WTC11 (cell line): ENCODE results near the gene WDR7.

Experiments
- ATF2 ChIP-seq: sonication (generic); formaldehyde crosslinking; IDR thresholded peaks from 2 replicates; pipeline ENCODE4 v1.8.1; 2022; ENCODE audit warnings: low read depth, missing genetic modification reagents, borderline replicate concordance
- ATF3 ChIP-seq: sonication (generic); formaldehyde crosslinking; conservative IDR thresholded peaks from 2 replicates; pipeline ENCODE4 v1.8.1; 2022; ENCODE audit warnings: mild to moderate bottlenecking, missing genetic modification reagents
- CREM ChIP-seq: sonication (generic); formaldehyde crosslinking; IDR thresholded peaks from 2 replicates; pipeline ENCODE4 v1.8.1; 2022; ENCODE audit warnings: mild to moderate bottlenecking, missing genetic modification reagents, moderate library complexity
- ESRRA ChIP-seq: sonication (generic); formaldehyde crosslinking; IDR thresholded peaks from 2 replicates; pipeline ENCODE4 v1.8.1; 2022; ENCODE audit warnings: mild to moderate bottlenecking, missing genetic modification reagents, borderline replicate concordance
- JUN ChIP-seq: sonication (generic); formaldehyde crosslinking; IDR thresholded peaks from 2 replicates; pipeline ENCODE4 v1.8.0; 2023; ENCODE audit warnings: mild to moderate bottlenecking, missing genetic modification reagents
- MYBL2 ChIP-seq: sonication (generic); formaldehyde crosslinking; IDR thresholded peaks from 2 replicates; pipeline ENCODE4 v1.8.1; 2023; ENCODE audit warnings: mild to moderate bottlenecking, moderate library complexity, missing genetic modification reagents
- NFE2L1 ChIP-seq: sonication (generic); formaldehyde crosslinking; IDR thresholded peaks from 2 replicates; pipeline ENCODE4 v1.8.1; 2023; ENCODE audit warnings: missing genetic modification reagents
- PRDM15 ChIP-seq: sonication (generic); formaldehyde crosslinking; IDR thresholded peaks from 2 replicates; pipeline ENCODE4 v1.8.0; 2022; ENCODE audit warnings: missing genetic modification reagents
- STAT6 ChIP-seq: sonication (generic); formaldehyde crosslinking; conservative IDR thresholded peaks from 2 replicates; pipeline ENCODE4 v1.8.1; 2023; ENCODE audit warnings: mild to moderate bottlenecking, low read depth, missing genetic modification reagents, moderate library complexity
- TEAD4 ChIP-seq: sonication (generic); formaldehyde crosslinking; IDR thresholded peaks from 2 replicates; pipeline ENCODE4 v1.8.0; 2022; ENCODE audit warnings: mild to moderate bottlenecking, missing genetic modification reagents
- TP53 ChIP-seq: sonication (generic); formaldehyde crosslinking; IDR thresholded peaks from 2 replicates; pipeline ENCODE4 v1.8.1; 2023; ENCODE audit warnings: mild to moderate bottlenecking, missing genetic modification reagents
- TF ChIP-seq, protein P1 (sequence below): fragments of 200-600 bp; IDR thresholded peaks from 2 replicates; pipeline ENCODE4 v1.8.0; 2022; ENCODE audit warnings: antibody characterized with exemption
- TF ChIP-seq, protein P2 (sequence below): sonication (generic); formaldehyde crosslinking; IDR thresholded peaks from 2 replicates; pipeline ENCODE4 v1.8.1; 2023; ENCODE audit warnings: mild to moderate bottlenecking, missing genetic modification reagents, moderate library complexity
- TF ChIP-seq, protein P3 (sequence below): fragments of 250-450 bp; sonication (Bioruptor Pico); IDR thresholded peaks from 2 replicates; pipeline ENCODE4 v1.8.0; 2021; ENCODE audit warnings: mild to moderate bottlenecking

DNA sequence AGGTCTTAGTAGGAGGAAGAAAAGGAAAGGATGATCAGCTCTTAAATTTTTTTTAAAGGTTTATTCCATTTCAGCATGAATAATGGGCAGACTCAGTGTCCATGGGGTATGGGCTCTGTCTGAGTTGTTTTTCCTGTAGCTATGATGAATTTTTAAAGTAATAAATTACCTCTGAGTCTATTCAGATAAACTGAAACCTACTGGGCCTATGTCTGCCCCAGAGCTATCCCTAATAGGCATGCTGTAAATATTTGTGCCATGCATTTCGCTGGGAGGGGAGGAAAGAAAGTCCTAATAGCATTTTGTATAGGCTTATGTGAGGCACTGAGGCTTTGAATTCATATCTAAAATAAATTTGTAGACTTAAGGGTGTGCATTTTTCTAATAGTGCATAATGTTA, 285.3 kb downstream of the WDR7 start:
- no peak for TF ChIP-seq NFE2L1 (CRISPR knock-in tag)
- TF ChIP-seq CREM (CRISPR knock-in tag) = no peak
- TF ChIP-seq, protein P1, sequence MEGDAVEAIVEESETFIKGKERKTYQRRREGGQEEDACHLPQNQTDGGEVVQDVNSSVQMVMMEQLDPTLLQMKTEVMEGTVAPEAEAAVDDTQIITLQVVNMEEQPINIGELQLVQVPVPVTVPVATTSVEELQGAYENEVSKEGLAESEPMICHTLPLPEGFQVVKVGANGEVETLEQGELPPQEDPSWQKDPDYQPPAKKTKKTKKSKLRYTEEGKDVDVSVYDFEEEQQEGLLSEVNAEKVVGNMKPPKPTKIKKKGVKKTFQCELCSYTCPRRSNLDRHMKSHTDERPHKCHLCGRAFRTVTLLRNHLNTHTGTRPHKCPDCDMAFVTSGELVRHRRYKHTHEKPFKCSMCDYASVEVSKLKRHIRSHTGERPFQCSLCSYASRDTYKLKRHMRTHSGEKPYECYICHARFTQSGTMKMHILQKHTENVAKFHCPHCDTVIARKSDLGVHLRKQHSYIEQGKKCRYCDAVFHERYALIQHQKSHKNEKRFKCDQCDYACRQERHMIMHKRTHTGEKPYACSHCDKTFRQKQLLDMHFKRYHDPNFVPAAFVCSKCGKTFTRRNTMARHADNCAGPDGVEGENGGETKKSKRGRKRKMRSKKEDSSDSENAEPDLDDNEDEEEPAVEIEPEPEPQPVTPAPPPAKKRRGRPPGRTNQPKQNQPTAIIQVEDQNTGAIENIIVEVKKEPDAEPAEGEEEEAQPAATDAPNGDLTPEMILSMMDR = no peak
- TF ChIP-seq ATF3 (CRISPR knock-in tag) = no peak
- TF ChIP-seq MYBL2 = no peak
- TF ChIP-seq, protein P2, sequence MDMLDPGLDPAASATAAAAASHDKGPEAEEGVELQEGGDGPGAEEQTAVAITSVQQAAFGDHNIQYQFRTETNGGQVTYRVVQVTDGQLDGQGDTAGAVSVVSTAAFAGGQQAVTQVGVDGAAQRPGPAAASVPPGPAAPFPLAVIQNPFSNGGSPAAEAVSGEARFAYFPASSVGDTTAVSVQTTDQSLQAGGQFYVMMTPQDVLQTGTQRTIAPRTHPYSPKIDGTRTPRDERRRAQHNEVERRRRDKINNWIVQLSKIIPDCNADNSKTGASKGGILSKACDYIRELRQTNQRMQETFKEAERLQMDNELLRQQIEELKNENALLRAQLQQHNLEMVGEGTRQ = no peak
- no peak for TF ChIP-seq TEAD4
- TF ChIP-seq TP53 = no peak
- no peak for TF ChIP-seq ATF2 (CRISPR knock-in tag)
- TF ChIP-seq, protein P3, sequence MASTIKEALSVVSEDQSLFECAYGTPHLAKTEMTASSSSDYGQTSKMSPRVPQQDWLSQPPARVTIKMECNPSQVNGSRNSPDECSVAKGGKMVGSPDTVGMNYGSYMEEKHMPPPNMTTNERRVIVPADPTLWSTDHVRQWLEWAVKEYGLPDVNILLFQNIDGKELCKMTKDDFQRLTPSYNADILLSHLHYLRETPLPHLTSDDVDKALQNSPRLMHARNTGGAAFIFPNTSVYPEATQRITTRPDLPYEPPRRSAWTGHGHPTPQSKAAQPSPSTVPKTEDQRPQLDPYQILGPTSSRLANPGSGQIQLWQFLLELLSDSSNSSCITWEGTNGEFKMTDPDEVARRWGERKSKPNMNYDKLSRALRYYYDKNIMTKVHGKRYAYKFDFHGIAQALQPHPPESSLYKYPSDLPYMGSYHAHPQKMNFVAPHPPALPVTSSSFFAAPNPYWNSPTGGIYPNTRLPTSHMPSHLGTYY = no peak
- TF ChIP-seq JUN = no peak
- no peak for TF ChIP-seq STAT6
- TF ChIP-seq PRDM15 (CRISPR knock-in tag) = no peak
- no peak for TF ChIP-seq ESRRA
